ENCODE data around the gene CELF4.

The CELF4 gene

DNA sequence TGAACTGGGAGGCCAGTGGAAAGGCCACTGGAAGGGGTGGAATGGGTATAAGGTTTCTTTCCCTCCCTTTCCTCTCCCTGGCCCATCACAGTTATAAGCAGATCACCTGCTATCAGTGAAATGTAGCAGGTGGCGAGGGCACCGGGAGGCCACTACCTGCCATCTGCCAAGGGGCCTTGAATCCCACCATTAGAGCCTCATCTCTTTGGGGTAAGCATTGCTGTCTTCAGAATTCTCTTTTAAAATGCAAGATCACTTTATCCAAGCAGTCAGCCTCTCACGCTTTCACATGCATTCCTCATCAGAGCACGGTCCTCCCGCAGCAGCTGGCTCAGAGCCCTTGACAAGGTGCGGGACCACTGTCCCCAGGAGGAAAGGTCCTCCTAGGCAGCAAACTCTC, 268.5 kb downstream of the CELF4 start:
- DNase-seq (ENCODE audit: low read depth) = no peak

DNA sequence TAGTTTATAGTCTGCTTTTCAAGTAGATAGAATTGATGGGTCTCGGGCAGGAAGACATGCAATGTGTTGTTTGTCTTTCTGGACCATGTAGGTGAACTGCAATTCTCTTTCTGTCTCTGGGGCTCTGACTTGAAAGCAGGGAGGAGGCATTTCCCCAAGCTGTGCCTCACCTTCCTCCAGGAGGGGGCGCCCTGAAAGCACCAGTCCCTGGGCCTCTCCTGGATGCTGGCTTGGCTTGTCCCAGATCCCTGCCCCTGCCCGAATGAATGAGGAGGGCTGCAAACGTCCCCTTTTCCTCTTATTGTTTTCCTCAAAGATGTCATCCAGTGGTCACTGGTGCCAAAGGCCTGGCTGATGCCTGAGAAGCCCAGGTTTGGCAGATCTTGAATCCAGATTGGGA, 270.6 kb downstream of the CELF4 start:
- H3K4me3 ChIP-seq (ENCODE audit: low read length) = no peak overlapping the region
- peak; percentile 2 for DNase-seq (ENCODE audit: low read depth)
- TF ChIP-seq, protein P1, sequence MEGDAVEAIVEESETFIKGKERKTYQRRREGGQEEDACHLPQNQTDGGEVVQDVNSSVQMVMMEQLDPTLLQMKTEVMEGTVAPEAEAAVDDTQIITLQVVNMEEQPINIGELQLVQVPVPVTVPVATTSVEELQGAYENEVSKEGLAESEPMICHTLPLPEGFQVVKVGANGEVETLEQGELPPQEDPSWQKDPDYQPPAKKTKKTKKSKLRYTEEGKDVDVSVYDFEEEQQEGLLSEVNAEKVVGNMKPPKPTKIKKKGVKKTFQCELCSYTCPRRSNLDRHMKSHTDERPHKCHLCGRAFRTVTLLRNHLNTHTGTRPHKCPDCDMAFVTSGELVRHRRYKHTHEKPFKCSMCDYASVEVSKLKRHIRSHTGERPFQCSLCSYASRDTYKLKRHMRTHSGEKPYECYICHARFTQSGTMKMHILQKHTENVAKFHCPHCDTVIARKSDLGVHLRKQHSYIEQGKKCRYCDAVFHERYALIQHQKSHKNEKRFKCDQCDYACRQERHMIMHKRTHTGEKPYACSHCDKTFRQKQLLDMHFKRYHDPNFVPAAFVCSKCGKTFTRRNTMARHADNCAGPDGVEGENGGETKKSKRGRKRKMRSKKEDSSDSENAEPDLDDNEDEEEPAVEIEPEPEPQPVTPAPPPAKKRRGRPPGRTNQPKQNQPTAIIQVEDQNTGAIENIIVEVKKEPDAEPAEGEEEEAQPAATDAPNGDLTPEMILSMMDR (conservative IDR thresholded peaks at IDR 0.05; ENCODE audit: low read length) = peak; percentile 39

More for the DNA sequence above, 268.5 kb downstream of the CELF4 start:
- TF ChIP-seq, protein P1 (conservative IDR thresholded peaks at IDR 0.05; ENCODE audit: low read length) = no peak
- no peak overlapping the region for H3K4me3 ChIP-seq (ENCODE audit: low read length)

DNA sequence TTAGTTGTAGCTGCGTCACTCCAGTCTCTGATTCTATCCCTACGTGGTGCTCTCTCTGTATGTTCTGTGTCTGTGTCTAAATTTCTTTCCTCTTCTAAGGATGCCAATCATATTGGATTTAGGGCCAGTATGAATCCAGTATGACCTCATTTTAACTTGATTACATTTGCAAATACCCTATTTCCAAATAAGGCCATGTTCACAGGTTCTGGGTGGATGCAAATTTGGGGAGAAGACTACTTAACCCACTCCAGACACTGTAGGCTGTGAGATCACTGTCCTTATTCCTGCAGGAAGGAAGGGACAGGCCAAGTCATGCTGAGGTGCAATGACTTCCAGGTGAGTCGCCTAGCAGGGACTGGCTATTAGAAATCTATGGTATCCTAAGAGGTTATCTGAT, 272.2 kb downstream of the CELF4 start:
- TF ChIP-seq, protein P1 (conservative IDR thresholded peaks at IDR 0.05; ENCODE audit: low read length) = no peak
- H3K4me3 ChIP-seq (ENCODE audit: low read length) = no peak overlapping the region
- no peak for DNase-seq (ENCODE audit: low read depth)

DNA sequence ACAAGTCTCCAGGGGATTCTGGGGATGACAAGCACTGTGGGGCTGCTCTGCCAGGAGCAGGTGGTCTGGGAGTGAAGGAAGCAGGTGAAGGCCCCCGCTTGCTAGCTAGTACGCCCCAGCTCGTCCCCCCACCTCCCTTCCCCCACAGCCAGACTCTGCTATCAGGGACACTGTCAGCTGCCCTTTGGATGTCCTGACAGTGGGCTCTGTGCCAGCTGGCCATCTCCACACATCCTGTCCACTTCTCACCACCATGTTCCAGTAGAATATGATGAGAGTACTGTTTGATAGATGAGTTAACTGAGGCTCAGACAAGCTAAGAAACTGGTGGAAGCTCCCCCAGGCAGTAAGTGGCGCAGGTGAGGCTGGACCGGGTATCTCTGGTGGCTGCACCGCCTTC, 276.2 kb downstream of the CELF4 start:
- H3K4me3 ChIP-seq (ENCODE audit: low read length) = no peak overlapping the region
- no peak for DNase-seq (ENCODE audit: low read depth)
- TF ChIP-seq, protein P1 (conservative IDR thresholded peaks at IDR 0.05; ENCODE audit: low read length) = no peak

DNA sequence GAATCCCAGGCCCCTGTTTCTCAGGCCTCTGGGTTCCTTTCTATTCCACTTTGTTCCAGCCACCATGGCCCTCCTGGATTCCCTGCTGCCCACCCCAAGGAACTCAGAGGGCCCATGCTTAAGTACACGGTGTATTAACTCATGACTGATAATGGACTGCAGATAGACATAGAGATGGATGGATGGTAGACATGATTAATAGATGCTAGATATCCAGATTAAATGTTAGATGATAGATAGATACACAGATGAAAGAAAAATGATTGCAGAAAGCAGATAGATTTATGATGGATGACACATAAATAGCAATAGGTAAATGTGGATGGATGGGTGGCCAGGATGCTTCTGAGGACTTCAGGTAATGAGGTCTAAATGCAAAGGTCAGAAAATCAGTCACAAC, 278.0 kb downstream of the CELF4 start:
- DNase-seq (ENCODE audit: low read depth) = no peak
- TF ChIP-seq, protein P1 (conservative IDR thresholded peaks at IDR 0.05; ENCODE audit: low read length) = no peak

DNA sequence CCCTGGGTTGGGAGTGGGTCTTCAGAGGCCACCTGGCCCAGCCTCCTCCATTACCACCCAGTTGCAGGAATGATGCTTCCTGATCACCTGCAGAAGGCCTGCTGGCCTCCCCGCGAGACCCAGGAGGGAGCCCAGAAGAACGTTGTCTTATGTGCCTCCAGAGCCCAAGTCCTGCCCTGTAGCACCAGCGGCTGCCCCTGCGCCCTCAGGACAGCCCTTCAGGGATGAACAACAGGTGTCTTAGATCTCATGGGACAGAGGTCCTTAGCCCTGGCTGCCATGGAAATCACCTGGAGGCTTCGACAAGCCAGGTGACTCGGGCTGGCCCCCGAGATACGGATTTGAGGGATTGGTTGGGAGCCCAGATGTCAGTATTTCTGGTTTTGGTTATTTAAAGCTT, 278.8 kb downstream of the CELF4 start:
- TF ChIP-seq, protein P1 (conservative IDR thresholded peaks at IDR 0.05; ENCODE audit: low read length) = no peak
- DNase-seq (ENCODE audit: low read depth) = no peak
- H3K4me3 ChIP-seq (ENCODE audit: low read length) = no peak overlapping the region

More for the DNA sequence above, 278.0 kb downstream of the CELF4 start:
- H3K4me3 ChIP-seq (ENCODE audit: low read length) = no peak overlapping the region

DNA sequence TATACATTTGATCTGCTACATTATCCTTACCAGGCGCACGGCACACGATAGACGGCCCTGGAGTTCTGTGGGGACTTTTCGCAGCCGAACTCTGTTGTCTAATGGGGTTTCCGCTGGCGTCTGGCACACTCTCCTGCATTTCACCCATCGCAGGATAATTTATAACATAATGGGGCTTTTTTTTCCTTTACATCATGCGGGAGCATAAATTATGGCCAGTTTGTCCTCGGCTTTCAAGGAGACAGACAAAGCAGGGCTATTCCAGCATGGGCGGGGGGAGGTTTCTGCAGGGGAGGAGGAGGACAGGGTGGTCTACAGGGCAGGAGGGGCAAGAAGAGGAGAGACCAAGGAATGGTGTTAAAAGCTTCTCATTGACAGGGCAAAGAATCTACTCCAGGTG, 279.8 kb downstream of the CELF4 start:
- DNase-seq (ENCODE audit: low read depth) = no peak
- TF ChIP-seq, protein P1 (conservative IDR thresholded peaks at IDR 0.05; ENCODE audit: low read length) = no peak
- H3K4me3 ChIP-seq (ENCODE audit: low read length) = no peak overlapping the region

Data from AG10803 (cell line).